ENCODE measurements around the gene AXIN1.

DNA sequence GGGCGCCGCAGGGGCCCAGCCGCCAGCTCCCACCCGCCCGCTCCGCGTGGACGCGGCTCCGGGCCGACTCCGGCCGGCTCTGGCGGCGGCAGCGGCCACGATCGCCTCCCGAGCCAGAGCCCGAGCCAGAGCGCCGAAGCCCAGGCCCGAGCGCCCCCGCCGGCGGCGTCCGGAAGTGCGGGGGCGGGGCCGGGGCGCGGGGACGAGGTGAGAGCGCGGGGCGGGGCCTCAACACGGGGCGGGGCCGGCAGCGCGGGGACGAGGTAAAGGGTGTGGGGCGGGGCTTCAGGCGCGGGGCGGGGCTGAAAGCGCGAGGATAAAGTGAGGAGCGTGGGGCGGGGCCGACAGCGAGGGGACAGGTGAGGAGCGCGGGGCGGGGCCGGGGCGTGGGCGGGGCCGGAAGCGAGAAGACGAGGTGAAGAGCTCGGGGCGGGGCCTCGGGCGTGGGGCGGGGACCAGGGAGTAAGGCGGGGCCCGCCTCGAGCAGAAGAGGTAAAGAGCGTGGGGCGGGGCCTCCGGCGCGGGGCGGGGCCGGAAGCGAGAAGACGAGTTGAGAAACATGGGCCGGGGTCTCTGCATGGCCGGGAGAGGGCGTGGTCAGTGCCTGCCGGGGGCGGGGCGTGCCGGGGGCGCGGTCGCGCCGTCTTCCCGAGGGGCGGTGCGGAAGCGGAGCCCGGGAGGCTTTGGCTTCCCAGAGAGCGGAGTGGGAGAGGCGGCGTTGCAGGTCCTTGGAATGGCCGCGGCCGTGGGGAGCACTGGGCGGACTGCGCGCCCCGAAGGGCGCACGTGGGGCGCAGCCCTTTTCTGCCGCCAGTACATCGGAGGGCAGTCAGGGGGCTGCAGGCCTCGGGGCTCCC lies at the start of gene AXIN1:
- TF ChIP-seq CTCF (IDR thresholded peaks at IDR 0.05) (peak; percentile 14 to 78), POLR2A (IDR thresholded peaks at IDR 0.05) (peak in 1 of 2 donors; percentile 28), POLR2AphosphoS5 (IDR thresholded peaks at IDR 0.05) (peak in 1 of 3 donors; percentile 24), EP300 (IDR thresholded peaks at IDR 0.05) (no peak)
